ENCODE results near the gene CYP1A2. TPM values are rescaled to one million over a fixed set of nuclear protein-coding genes. Genes with fewer than 3 reads are reported as not detected.

Gene CYP1A2
- total and polyA plus RNA-seq, 2 of the 13 experiments (the other 11 are each of a cell fraction or from before 2014, with no cell fraction given): 0.07 TPM; not detected in 1

- TF ChIP-seq KIAA2018 (CRISPR knock-in tag; IDR thresholded peaks at IDR 0.05; ENCODE audit: borderline replicate concordance) (no peak), HOXD1 (CRISPR knock-in tag; IDR thresholded peaks at IDR 0.05) (no peak), MEIS2 (CRISPR knock-in tag; IDR thresholded peaks at IDR 0.05) (peak; percentile 30; the same call in 1 of the 2 replicates), DMTF1 (CRISPR knock-in tag; IDR thresholded peaks at IDR 0.05) (no peak), GMEB1 (CRISPR knock-in tag; IDR thresholded peaks at IDR 0.05; ENCODE audit: borderline replicate concordance) (no peak), ZBTB14 (CRISPR knock-in tag; IDR thresholded peaks at IDR 0.05) (no peak), PLRG1 (conservative IDR thresholded peaks at IDR 0.05) (no peak), AHR (CRISPR knock-in tag; IDR thresholded peaks at IDR 0.05) (no peak), PHF5A (CRISPR knock-in tag; IDR thresholded peaks at IDR 0.05; ENCODE audit: low read depth, unreplicated experiment) (no peak), CREB1 (IDR thresholded peaks at IDR 0.05) (no peak), CREB1 (CRISPR knock-in tag; IDR thresholded peaks at IDR 0.05) (no peak), BHLHE40 (IDR thresholded peaks at IDR 0.05; ENCODE audit: low read length) (no peak), EEA1 (CRISPR knock-in tag; IDR thresholded peaks at IDR 0.05; ENCODE audit: borderline replicate concordance) (no peak), ZNF335 (CRISPR knock-in tag; IDR thresholded peaks at IDR 0.05) (no peak), PAX8 (CRISPR knock-in tag; IDR thresholded peaks at IDR 0.05; ENCODE audit: borderline replicate concordance) (no peak), ZFAT (CRISPR knock-in tag; conservative IDR thresholded peaks at IDR 0.05) (no peak), ZNF75D (CRISPR knock-in tag; IDR thresholded peaks at IDR 0.05; ENCODE audit: borderline replicate concordance) (no peak)
These were observed 51.4 kb downstream of the CYP1A2 start (continued) for GRCh38 chr15:74799856-74800558.
